ENCODE measurements around the gene CDC42.
"Not testable (repeated sequence)": the region's sequence is repeated elsewhere in the genome, so short reads cannot be mapped to it uniquely, and the experiment has no call there.

Gene CDC42

DNA sequence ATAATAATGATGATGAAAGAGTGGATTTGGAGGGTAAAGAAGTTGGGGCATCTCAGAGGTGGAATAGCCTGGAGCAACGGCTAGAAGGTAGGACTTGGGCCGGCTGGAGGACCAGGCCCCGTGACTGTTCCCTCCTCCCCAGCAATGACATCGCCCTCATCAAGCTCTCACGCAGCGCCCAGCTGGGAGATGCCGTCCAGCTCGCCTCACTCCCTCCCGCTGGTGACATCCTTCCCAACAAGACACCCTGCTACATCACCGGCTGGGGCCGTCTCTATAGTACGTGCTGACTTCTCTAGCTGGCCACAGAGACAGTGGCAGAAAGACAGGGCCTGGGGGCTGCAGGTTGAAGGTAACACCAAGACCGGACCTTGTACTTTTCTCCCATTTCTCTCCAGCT lies 45.8 kb upstream of the CDC42 start:
- H3K9me3 ChIP-seq (ENCODE audit: insufficient read depth, low read depth, low read length); H3K36me3 ChIP-seq (ENCODE audit: control insufficient read depth in 1 of 2, insufficient read depth in 2 of 2, low read length in 2 of 2); DNase-seq; H3K18ac ChIP-seq (ENCODE audit: low read length); H4K91ac ChIP-seq (ENCODE audit: low read depth, low read length); H2BK120ac ChIP-seq (ENCODE audit: insufficient read depth, low read length, poor library complexity); H3K4me1 ChIP-seq (ENCODE audit: control insufficient read depth in 1 of 2, insufficient read depth in 2 of 2, low read length in 2 of 2); H3K4me2 ChIP-seq (ENCODE audit: low read length); H3K9ac ChIP-seq (ENCODE audit: low read length); H2BK5ac ChIP-seq (ENCODE audit: low read depth, low read length, poor library complexity); H3K79me2 ChIP-seq (ENCODE audit: control insufficient read depth, insufficient read depth, low read length, poor library complexity); H2AFZ ChIP-seq (ENCODE audit: insufficient read depth, low read length, poor library complexity); H4K12ac ChIP-seq (ENCODE audit: low read depth, low read length); H3K27me3 ChIP-seq (ENCODE audit: insufficient read depth, low read length); H3K4me3 ChIP-seq (ENCODE audit: low read depth, low read length); H4K8ac ChIP-seq (ENCODE audit: low read depth, low read length); H3K14ac ChIP-seq (ENCODE audit: low read length); H3K79me1 ChIP-seq (ENCODE audit: low read length); H2BK12ac ChIP-seq (ENCODE audit: low read length); H3K4ac ChIP-seq (ENCODE audit: low read depth, low read length); H3K27ac ChIP-seq (ENCODE audit: low read depth, low read length); H3K23ac ChIP-seq (ENCODE audit: low read length); H2AK5ac ChIP-seq (ENCODE audit: low read length): not testable (repeated sequence)
- no CpG with 5 or more reads among the region's 13 CpGs for WGBS (ENCODE audit: extremely low coverage, insufficient coverage, insufficient read length)

DNA sequence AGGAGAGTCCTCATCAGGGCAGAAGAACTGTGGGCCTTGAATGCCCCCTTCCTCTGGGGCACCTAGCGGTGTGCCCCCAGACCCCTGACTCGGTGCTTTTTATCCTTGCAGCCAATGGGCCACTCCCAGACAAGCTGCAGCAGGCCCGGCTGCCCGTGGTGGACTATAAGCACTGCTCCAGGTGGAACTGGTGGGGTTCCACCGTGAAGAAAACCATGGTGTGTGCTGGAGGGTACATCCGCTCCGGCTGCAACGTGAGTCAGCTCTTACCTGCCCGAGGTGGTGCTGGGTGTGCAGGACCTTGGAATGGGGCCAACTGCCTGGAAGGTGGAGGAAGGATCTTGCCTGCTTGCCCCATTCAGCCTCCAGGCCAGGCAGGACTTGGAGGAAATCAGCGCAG lies 45.2 kb upstream of the CDC42 start:
- not testable (repeated sequence) for H3K4me2 ChIP-seq (ENCODE audit: low read length); H2BK5ac ChIP-seq (ENCODE audit: low read depth, low read length, poor library complexity); H2BK120ac ChIP-seq (ENCODE audit: insufficient read depth, low read length, poor library complexity); H4K91ac ChIP-seq (ENCODE audit: low read depth, low read length); H2AK5ac ChIP-seq (ENCODE audit: low read length); H2AFZ ChIP-seq (ENCODE audit: insufficient read depth, low read length, poor library complexity); H4K12ac ChIP-seq (ENCODE audit: low read depth, low read length); DNase-seq; H3K4me1 ChIP-seq (ENCODE audit: control insufficient read depth in 1 of 2, insufficient read depth in 2 of 2, low read length in 2 of 2); H3K79me2 ChIP-seq (ENCODE audit: control insufficient read depth, insufficient read depth, low read length, poor library complexity); H3K14ac ChIP-seq (ENCODE audit: low read length); H3K27me3 ChIP-seq (ENCODE audit: insufficient read depth, low read length); H3K9ac ChIP-seq (ENCODE audit: low read length); H3K36me3 ChIP-seq (ENCODE audit: control insufficient read depth in 1 of 2, insufficient read depth in 2 of 2, low read length in 2 of 2); H3K18ac ChIP-seq (ENCODE audit: low read length); H2BK12ac ChIP-seq (ENCODE audit: low read length); H3K27ac ChIP-seq (ENCODE audit: low read depth, low read length); H3K9me3 ChIP-seq (ENCODE audit: insufficient read depth, low read depth, low read length); H3K23ac ChIP-seq (ENCODE audit: low read length); H3K4ac ChIP-seq (ENCODE audit: low read depth, low read length); H4K8ac ChIP-seq (ENCODE audit: low read depth, low read length); H3K79me1 ChIP-seq (ENCODE audit: low read length); H3K4me3 ChIP-seq (ENCODE audit: low read depth, low read length)
- WGBS (ENCODE audit: extremely low coverage, insufficient coverage, insufficient read length), result no CpG with 5 or more reads among the region's 10 CpGs

DNA sequence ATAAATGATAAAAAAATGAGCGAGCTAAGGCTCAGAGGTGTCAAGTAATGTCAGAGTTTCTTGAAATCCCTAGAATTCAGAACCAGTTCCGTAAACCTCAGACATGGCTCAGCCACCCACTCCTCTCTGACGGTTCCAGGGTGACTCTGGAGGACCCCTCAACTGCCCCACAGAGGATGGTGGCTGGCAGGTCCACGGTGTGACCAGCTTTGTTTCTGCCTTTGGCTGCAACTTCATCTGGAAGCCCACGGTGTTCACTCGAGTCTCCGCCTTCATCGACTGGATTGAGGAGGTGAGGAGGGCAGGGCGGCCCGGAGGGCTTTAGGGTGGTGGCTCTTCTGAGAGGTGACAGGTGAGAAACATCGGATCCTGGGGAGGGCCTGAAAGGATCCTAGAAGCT lies 42.9 kb upstream of the CDC42 start:
- not testable (repeated sequence) for H3K18ac ChIP-seq (ENCODE audit: low read length); H3K27me3 ChIP-seq (ENCODE audit: insufficient read depth, low read length); H3K9ac ChIP-seq (ENCODE audit: low read length); DNase-seq; H3K79me1 ChIP-seq (ENCODE audit: low read length); H2BK120ac ChIP-seq (ENCODE audit: insufficient read depth, low read length, poor library complexity); H3K9me3 ChIP-seq (ENCODE audit: insufficient read depth, low read depth, low read length); H3K4me3 ChIP-seq (ENCODE audit: low read depth, low read length); H3K36me3 ChIP-seq (ENCODE audit: control insufficient read depth in 1 of 2, insufficient read depth in 2 of 2, low read length in 2 of 2); H2BK12ac ChIP-seq (ENCODE audit: low read length); H3K4ac ChIP-seq (ENCODE audit: low read depth, low read length); H2BK5ac ChIP-seq (ENCODE audit: low read depth, low read length, poor library complexity); H4K91ac ChIP-seq (ENCODE audit: low read depth, low read length); H4K8ac ChIP-seq (ENCODE audit: low read depth, low read length); H3K79me2 ChIP-seq (ENCODE audit: control insufficient read depth, insufficient read depth, low read length, poor library complexity); H2AK5ac ChIP-seq (ENCODE audit: low read length); H4K12ac ChIP-seq (ENCODE audit: low read depth, low read length); H3K4me2 ChIP-seq (ENCODE audit: low read length); H3K4me1 ChIP-seq (ENCODE audit: control insufficient read depth in 1 of 2, insufficient read depth in 2 of 2, low read length in 2 of 2); H2AFZ ChIP-seq (ENCODE audit: insufficient read depth, low read length, poor library complexity); H3K27ac ChIP-seq (ENCODE audit: low read depth, low read length); H3K23ac ChIP-seq (ENCODE audit: low read length); H3K14ac ChIP-seq (ENCODE audit: low read length)
- WGBS (ENCODE audit: extremely low coverage, insufficient coverage, insufficient read length), result no CpG with 5 or more reads among the region's 11 CpGs

DNA sequence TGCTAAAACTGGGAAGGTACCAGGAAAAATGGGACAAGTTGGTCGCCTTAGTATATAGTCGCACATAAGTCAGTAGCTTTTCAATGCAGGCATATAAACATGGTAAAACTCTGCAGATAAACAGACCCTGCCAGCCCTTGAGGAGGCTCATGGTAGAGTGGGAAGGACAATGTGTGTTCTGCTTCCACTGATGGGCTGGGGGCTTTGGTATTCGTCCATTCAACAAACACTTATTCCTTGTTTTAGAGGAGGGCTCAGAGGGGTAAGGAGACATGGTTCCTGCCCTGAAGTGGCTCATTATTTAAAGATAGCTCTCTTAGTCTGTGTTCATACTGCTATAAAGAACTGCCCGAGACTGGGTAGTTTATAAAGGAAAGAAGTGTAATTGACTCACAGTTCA lies 39.8 kb upstream of the CDC42 start:
- DNase-seq; H4K91ac ChIP-seq (ENCODE audit: low read depth, low read length); H3K4ac ChIP-seq (ENCODE audit: low read depth, low read length); H3K4me1 ChIP-seq (ENCODE audit: control insufficient read depth in 1 of 2, insufficient read depth in 2 of 2, low read length in 2 of 2); H3K4me2 ChIP-seq (ENCODE audit: low read length); H2AFZ ChIP-seq (ENCODE audit: insufficient read depth, low read length, poor library complexity); H3K4me3 ChIP-seq (ENCODE audit: low read depth, low read length); H3K23ac ChIP-seq (ENCODE audit: low read length); H3K9me3 ChIP-seq (ENCODE audit: insufficient read depth, low read depth, low read length); H3K18ac ChIP-seq (ENCODE audit: low read length); H2BK120ac ChIP-seq (ENCODE audit: insufficient read depth, low read length, poor library complexity); H3K79me1 ChIP-seq (ENCODE audit: low read length); H2BK5ac ChIP-seq (ENCODE audit: low read depth, low read length, poor library complexity); H3K36me3 ChIP-seq (ENCODE audit: control insufficient read depth in 1 of 2, insufficient read depth in 2 of 2, low read length in 2 of 2); H4K8ac ChIP-seq (ENCODE audit: low read depth, low read length); H2AK5ac ChIP-seq (ENCODE audit: low read length); H2BK12ac ChIP-seq (ENCODE audit: low read length); H3K14ac ChIP-seq (ENCODE audit: low read length); H3K27me3 ChIP-seq (ENCODE audit: insufficient read depth, low read length); H3K79me2 ChIP-seq (ENCODE audit: control insufficient read depth, insufficient read depth, low read length, poor library complexity); H3K27ac ChIP-seq (ENCODE audit: low read depth, low read length); H3K9ac ChIP-seq (ENCODE audit: low read length); H4K12ac ChIP-seq (ENCODE audit: low read depth, low read length): not testable (repeated sequence)
- no CpG with 5 or more reads among the region's 4 CpGs for WGBS (ENCODE audit: extremely low coverage, insufficient coverage, insufficient read length)
